Right lobe of liver (tissue), 6 donors: ENCODE measurements around the gene ZC2HC1C. TPM values are rescaled to one million over a fixed set of nuclear protein-coding genes. Genes with fewer than 3 reads are reported as not detected.

Source experiments
- ATAC-seq, 4 donors: fragments of 200-7000 bp; cut with Tn5 transposase; one replicate each; pipeline ENCODE4 v1.9.1; 2020; ENCODE audit warnings: mild to moderate bottlenecking in 4 of 4, moderate library complexity in 4 of 4
- DNase-seq, 3 donors: peaks; one replicate each; pipeline ENCODE4 v3.0.0-alpha.2; 2020
- H3K27ac ChIP-seq, 3 donors: fragments of 200-600 bp; one replicate each; pipeline ENCODE4 v1.8.0; 2022
- H3K27me3 ChIP-seq, 2 donors: fragments of 200-600 bp; one replicate each; pipeline ENCODE4 v1.8.0; 2022
- H3K36me3 ChIP-seq, 4 donors: fragments of 200-600 bp; sonication (generic) in 1 of 4; one replicate each; pipeline versions ENCODE4 v1.5.1 to v1.8.0; 2017 to 2022; ENCODE audit warnings: control low read depth in 1 of 4
- H3K4me1 ChIP-seq, 4 donors: fragments of 200-600 bp; sonication (generic) in 1 of 4; one replicate each; pipeline versions ENCODE4 v1.5.1 to v1.8.0; 2017 to 2022; ENCODE audit warnings: control low read depth in 1 of 4
- H3K4me3 ChIP-seq, 3 donors: fragments of 200-600 bp; one replicate each; pipeline ENCODE4 v1.8.0; 2022
- H3K9me3 ChIP-seq, 4 donors: fragments of 200-600 bp; sonication (generic) in 1 of 4; one replicate each; pipeline versions ENCODE4 v1.5.1 to v1.8.0; 2017 to 2022; ENCODE audit warnings: control low read depth in 1 of 4
- CTCF ChIP-seq, 4 donors: fragments of 200-600 bp in 3 of 4; fragments of 450-650 bp in 1 of 4; IDR thresholded peaks; one replicate each; pipeline versions ENCODE4 v1.5.1 to v1.8.0; 2016 to 2022; ENCODE audit warnings: antibody characterized with exemption in 4 of 4, mild to moderate bottlenecking in 2 of 4
- POLR2A ChIP-seq: fragments of 450-650 bp; IDR thresholded peaks from one replicate; pipeline ENCODE4 v1.6.1; 2017; ENCODE audit warnings: antibody characterized with exemption, mild to moderate bottlenecking
- WGBS: methylation state at CpG from one replicate; pipeline ENCODE4 v1.1.6; 2018; ENCODE audit warnings: low coverage, low lambda C conversion rate; ENCODE audit not compliant: insufficient coverage; ENCODE audit errors: missing lambda C conversion rate; 5-methylcytosine and 5-hydroxymethylcytosine counted together
- intact Hi-C, 2 donors: fragments of 100-400 bp; cut with DNase I; formaldehyde crosslinking; loops; one replicate each; pipeline versions ENCODE4 v1.11.2 to v1.14.1; 2022
- total RNA-seq, 6 experiments: library from RNA; depleted of rRNA in 2 of 6; stranded (reverse); fragments of >200 nt in 2 of 6; fragmentation: NEBNext Ultra II Directional in 3 of 6; extraction: Animal tissue kit (Norgen Biotek cat#: 25700) in 3 of 6; gene quantifications; one replicate each; pipeline versions ENCODE4 v1.1.0 to v1.2.4, GENCODE V29; 2016 to 2023
- donor health status: DM: no; HTN: yes; CAD: no.
- donor health status: DM: no; HTN: no; CAD: no.
- donor health status: DM: no; HTN: no; CAD: no.
- donor health status: DM: no; HTN: yes; CAD: no.
- donor health status: DM: no; HTN: yes; CAD: no.

Gene ZC2HC1C
- total RNA-seq, 6 experiments from 2014 or later, result 2.1 to 9.6 (median 3.1) TPM

GRCh38 chr14:75050852-75051555 lies 18.4 kb upstream of the ZC2HC1C start, which contains the start of gene MLH3:
TSS of gene MLH3 (minus strand) at chr14:75051467. CDS start at chr14:75049655, 1,812 bp downstream.
- no peaks in the 10 kb centered on the region for H3K27me3 ChIP-seq
- peaks cover 0 to 7% (median 3%) of the 10 kb centered on the region in 4 donors for H3K4me1 ChIP-seq
- TF ChIP-seq CTCF (IDR thresholded peaks at IDR 0.05) (no peak), POLR2A (peak; percentile 86)
- peak; percentile 86 to 89 (median 88) for DNase-seq
- intact Hi-C loops, result no loop called here
- WGBS, result 1% methylated on average over 15 of the region's 59 CpGs
- H3K27ac ChIP-seq, result peak within 1 kb of the TSS; percentile 85 to 90 (median 85)
- H3K36me3 ChIP-seq, result no peaks in the 10 kb centered on the region
- no peaks in the 10 kb centered on the region for H3K9me3 ChIP-seq
- ATAC-seq, result peak; percentile 92 to 97 (median 95)
- peak within 1 kb of the TSS; percentile 47 to 72 (median 65) for H3K4me3 ChIP-seq

- ATAC-seq (peak in 1 of 4 donors; percentile 8), DNase-seq (no peak)
- H3K4me1 ChIP-seq, result peaks cover 0 to 7% (median 3%) of the 10 kb centered on the region in 4 donors
- no peaks in the 10 kb centered on the region for H3K9me3 ChIP-seq
- no peaks in the 10 kb centered on the region for H3K36me3 ChIP-seq
- no peaks in the 10 kb centered on the region for H3K27me3 ChIP-seq
- H3K4me3 ChIP-seq, result peak overlapping the region; percentile 47 to 72 (median 65)
- intact Hi-C loops, result no loop called here
- TF ChIP-seq CTCF (IDR thresholded peaks at IDR 0.05), result no peak
- TF ChIP-seq POLR2A, result no peak
- WGBS, result 17% methylated on average over 5 of the region's 5 CpGs
- peak overlapping the region in 2 of 3 donors; percentile 85 for H3K27ac ChIP-seq
Observed at GRCh38 chr14:75051556-75051899, 17.9 kb upstream of the ZC2HC1C start.

GRCh38 chr14:75053396-75054291 lies 15.8 kb upstream of the ZC2HC1C start:
- no peaks in the 10 kb centered on the region for H3K36me3 ChIP-seq
- no peaks in the 10 kb centered on the region for H3K27me3 ChIP-seq
- H3K4me1 ChIP-seq, result peaks cover 0 to 7% (median 3%) of the 10 kb centered on the region in 4 donors
- ATAC-seq (no peak), DNase-seq (no peak)
- 61% methylated on average over 4 of the region's 5 CpGs for WGBS
- TF ChIP-seq CTCF (IDR thresholded peaks at IDR 0.05), result no peak
- TF ChIP-seq POLR2A, result no peak
- intact Hi-C loops, result no loop called here
- H3K4me3 ChIP-seq, result no peak overlapping the region
- no peak overlapping the region for H3K27ac ChIP-seq
- H3K9me3 ChIP-seq, result no peaks in the 10 kb centered on the region

- WGBS, result 89% methylated on average over 1 of the region's 1 CpG
- DNase-seq, result no peak
- H3K9me3 ChIP-seq, result no peaks in the 10 kb centered on the region
- no peak overlapping the region for H3K27ac ChIP-seq
- no peak for ATAC-seq
- H3K36me3 ChIP-seq, result no peaks in the 10 kb centered on the region
- no peak for TF ChIP-seq CTCF (IDR thresholded peaks at IDR 0.05)
- no peak for TF ChIP-seq POLR2A
- H3K4me1 ChIP-seq, result peaks cover 0 to 7% (median 3%) of the 10 kb centered on the region in 4 donors
- intact Hi-C loops, result no loop called here
- no peak overlapping the region for H3K4me3 ChIP-seq
- no peaks in the 10 kb centered on the region for H3K27me3 ChIP-seq
Observed at GRCh38 chr14:75054421-75054820, 15.0 kb upstream of the ZC2HC1C start.
